ENCODE measurements around the gene MOCS1.
"Not testable (repeated sequence)": the region's sequence is repeated elsewhere in the genome, so short reads cannot be mapped to it uniquely, and the experiment has no call there.

Gene MOCS1

DNA sequence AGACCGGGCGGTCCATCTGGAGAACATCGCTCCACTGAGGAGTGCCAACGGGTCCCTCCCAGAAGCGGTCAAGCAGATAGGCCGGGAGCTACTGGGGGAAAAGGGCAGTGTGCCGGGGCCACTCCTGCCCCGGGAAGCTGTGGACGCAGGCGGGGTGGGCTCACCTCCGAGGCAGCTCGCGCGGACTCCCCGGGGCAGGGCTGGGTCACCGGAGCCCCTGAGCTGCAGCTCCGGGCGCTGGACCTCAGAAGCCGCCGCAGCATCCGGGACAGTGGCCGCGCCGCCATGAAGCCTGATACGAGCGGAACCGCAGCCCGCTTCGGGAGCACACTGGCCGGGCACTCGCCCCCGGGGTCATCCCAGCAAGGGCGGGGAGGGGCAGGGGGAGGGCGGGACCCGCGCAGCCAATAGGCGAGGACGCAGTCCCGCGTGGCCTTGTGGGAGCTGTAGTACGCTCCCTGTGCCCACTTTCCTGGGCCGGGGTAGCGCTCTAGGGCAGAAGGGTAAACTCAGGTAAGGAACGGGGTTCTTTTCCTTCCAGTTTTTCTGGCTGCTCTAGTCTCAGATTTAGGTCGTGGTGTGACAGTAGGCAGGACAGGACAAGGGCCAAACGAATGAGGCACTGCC, at the start of gene MOCS1:
Gene MOCS1 (minus strand): TSS at position 332 of the 627 bp plus-strand sequence. CDS start 45 bp downstream, at position 287.
- peak; percentile 46 for DNase-seq (ENCODE audit: low spot score)

DNA sequence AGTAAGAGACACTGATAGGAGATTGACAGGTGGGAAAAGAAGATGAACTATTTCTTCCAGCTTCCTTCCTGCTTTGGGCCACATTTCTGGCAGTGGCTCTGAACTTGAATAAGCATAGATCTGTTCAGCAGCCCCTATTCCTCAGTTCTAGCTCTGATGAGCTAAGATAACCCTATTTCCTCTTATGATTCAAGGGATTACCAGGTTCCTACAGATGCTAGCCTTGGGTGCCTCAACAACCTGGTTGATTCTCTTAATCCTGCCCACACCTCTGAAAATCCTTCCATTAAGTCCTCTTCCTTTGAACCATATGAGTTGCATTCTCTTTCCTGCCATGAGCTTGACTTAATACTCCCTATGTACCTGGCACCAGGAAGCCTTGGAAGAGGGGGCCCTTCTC, 49.8 kb upstream of the MOCS1 start:
- no peak for DNase-seq (ENCODE audit: low spot score)

DNA sequence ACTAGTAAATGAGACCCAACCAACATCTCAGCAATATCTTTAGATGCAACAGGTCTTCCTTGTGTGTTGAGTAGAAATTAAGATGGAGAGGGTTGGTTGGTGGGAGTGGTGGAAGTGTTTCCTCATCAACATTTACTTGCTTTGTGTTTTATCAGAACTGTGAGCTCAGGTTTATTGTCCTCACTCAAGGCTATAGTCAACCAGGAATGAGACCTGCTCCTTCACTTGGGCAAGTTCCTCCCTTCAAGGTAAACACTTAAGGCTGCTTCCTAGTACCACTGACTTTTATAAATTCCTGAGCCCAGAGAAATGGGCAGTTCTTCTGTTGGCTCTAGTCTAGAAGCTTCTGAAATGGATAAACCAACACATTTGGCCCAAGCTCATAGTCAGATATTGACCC, 48.9 kb upstream of the MOCS1 start:
- DNase-seq (ENCODE audit: low spot score), result no peak

DNA sequence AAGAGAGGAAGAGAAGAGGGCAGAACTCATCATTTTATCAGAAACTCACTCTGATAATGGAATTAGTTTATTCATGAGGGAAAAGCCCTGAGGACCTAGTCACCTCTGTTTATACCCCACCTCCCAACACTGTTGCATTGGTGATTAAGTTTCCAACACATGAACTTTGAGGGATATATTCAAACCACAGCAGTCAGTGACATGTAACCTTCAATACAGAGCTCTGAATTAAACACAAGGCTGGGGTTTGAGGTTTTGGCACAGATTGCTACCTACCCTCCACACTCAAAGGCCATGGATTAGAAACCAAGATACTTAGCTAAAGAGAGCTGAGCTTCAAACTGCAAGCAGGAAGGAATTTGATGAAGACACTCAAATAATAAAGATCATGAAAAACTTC, 48.5 kb upstream of the MOCS1 start:
- DNase-seq (ENCODE audit: low spot score), result no peak

DNA sequence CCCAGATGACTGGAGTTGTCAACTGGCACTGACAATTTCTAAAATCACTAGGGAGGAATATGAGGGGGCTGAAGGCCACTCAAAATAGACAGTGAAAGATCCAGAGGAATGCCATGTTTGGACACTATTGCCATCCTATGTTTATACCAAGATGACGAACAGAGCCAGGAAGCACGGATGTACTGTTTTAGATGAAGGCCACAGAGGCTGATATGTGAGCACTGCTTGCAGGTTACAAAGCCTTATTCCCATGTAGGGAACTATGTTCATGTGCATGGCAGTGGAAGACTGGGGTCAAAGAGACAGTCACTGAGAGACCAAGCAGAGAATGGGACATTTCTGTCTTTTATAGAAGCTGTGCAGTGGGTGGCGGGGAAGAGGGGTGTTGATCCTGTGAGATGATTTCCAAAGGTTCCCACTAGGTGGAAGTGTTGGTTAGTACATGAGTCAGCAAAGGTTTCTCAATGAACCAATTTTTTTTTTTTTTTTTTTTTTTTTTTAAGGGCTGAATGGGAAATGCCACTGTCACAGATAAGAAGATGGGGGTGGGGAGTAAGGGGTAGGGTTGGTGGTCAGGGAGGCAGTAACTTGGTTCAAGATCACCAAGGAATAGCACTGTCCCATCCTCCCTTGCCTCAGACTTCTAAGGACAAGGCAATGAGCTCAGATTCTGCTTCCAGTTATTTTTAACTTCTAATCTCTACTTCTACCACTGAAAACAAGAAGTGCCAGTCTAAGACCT, 46.7 kb upstream of the MOCS1 start:
- peak; percentile 26 for DNase-seq (ENCODE audit: low spot score)

DNA sequence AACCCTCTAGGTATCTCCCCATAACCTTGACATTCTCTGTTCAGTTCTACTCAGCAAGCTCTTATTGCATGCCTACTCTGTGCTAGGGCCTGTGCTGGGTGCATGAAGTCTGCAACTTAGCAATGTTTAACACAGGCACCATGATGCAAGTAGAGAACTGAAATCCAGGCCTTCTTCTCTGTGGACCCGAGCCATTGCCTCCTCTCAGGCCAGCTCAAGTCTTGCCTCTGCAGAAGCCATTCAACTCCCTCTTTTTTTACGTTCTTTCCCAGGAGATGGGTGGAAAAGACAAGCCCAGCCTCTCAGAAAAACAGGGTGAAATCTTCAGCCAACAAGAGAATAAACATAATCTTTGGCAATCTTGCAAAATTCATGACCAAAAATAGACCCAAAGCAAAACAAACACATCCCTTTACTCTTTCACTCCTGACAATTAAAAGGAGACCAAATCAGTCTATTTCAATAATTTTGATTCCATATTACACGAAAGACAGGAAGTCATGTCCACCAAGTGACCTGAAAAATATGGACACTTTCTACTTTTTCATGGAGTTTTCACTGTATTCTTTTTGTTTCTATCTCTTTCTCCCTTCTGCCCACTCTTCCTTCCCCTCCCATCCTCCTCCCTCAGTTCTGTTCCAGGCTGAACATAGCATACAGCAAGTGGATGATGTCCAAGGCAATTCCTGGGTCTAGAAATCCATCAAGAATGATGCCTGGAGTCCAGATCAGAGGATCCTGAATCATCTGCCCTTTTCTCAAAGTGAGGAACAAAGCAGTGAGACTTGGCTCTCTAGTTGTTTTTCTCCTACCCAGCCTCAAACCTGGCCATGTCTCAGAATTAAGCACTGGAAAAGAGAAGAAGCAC, 45.4 kb upstream of the MOCS1 start:
- DNase-seq (ENCODE audit: low spot score), result no peak

DNA sequence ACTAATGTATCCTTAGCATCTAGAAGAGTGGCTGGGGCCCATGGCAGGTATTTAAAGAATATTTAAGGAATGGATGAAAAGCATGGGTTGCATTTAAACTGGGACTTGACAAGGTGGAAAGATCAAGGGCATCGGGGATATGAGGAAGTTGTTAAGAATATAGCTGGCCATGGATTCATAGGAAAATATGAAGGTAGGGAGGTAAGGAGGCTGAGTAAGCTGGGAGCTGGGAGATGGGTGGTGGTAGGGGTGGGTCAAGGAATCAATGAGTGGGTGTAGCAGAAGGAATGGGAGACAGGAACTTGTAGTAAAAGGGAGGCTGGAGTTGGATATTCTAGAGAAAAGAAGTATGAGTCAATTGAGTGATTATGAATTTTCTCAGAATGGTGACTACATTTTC, 44.0 kb upstream of the MOCS1 start:
- no peak for DNase-seq (ENCODE audit: low spot score)

DNA sequence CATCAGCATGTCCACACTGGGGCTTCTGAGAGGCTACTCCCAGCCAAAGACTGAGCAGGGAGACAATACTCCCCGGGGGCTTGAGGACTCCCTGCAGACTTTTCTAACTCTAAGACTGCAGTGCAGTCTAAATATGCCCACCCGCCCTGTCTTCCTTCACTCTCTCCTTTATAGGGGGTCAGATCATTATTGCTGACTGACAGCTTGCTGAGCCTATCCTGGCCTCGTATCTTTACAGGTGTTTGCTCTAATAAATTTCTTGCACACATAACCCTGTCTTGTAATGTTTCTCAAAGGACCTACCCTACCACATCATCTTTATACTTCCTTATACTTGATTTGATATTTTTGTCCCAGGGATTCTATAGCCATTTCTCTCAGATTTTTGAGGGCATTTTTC, 39.4 kb upstream of the MOCS1 start:
- DNase-seq (ENCODE audit: low spot score), result no peak

DNA sequence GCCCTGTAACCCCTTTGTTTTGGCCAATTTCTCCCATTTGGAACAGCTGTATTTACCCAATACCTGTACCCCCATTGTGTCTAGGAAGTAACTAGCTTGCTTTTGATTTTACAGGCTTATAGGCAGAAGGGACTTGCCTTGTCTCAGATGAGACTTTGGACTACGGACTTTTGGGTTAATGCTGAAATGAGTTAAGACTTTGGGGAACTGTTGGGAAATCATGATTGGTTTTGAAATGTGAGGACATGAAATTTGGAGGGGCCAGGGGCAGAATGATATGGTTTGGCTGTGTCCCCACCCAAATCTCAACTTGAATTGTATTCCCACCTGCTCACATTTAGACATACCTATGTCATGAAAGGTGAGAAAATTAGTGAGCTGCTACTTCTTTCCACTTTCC, 38.5 kb upstream of the MOCS1 start:
- not testable (repeated sequence) for DNase-seq (ENCODE audit: low spot score)

DNA sequence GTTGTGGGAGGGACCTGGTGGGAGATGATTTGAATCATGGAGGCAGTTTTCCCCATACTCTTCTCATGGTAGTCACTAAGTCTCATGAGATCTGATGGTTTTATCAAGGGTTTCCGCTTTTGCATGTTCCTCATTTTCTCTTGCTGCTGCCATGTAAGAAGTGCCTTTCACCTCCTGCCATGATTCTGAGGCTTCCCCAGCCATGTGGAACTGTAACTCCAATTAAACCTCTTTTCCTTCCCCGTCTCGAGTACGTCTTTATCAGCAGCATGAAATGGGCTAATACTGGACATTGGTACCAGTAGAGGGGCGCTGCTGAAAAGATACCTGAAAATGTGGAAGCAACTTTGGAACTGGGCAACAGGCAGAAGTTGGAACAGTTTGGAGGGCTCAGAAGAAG, 36.9 kb upstream of the MOCS1 start:
- DNase-seq (ENCODE audit: low spot score), result not testable (repeated sequence)

DNA sequence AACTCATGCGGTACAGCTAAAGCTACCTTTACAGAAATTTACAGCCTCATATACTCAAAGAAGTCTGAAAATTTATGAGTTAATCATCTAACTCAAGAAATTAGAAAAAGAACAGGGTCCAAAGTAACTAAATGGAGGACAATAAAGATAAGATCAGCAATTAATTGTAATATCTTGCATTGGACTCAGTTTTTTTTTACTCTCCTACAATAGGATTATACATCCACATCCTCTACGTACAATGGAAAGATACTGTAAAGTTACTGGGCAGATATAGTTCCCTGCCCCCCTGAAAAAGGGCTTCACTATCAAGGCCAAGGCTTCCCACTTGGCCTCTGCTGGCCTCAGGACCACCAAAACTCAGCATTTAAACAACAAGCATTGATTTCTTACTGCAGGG, 31.5 kb upstream of the MOCS1 start:
- DNase-seq (ENCODE audit: low spot score), result no peak

DNA sequence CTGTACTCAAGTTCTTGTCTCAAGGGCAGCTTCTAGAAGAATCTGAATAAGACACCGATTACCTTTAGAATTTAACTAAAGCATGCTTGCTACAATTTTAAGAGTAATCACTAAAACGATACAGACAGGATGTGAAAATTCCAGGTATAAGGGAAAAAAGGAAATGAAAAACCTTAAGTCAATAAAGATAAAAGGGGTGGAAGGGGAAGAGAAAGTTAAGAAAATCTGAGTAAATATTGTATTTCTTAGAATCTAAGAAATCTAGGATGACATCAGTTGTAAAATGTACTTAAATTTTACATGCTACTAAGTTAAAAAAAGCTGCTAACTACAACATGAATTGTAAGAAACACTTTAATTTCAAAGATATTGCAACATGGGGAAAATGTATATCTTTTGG, 30.3 kb upstream of the MOCS1 start:
- no peak for DNase-seq (ENCODE audit: low spot score)

DNA sequence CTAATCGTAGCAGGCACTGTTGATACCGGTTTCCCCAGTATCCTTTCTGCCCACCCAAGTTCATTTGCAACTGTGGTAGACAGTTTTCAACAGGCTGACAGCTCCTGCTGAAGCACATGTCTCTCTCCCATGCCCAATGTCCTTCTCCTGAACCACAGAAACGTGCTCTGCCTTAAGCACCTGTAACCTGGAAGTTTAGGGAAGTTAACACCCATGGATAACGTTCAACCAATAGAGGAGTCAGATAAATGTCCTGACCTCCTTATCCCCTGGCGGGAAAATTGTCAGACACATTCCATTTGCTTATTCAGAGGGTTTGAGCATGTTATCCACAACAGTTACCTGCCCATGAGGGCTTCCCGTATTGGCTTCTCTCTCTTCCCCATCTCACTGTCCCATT, 29.8 kb upstream of the MOCS1 start:
- DNase-seq (ENCODE audit: low spot score), result no peak

DNA sequence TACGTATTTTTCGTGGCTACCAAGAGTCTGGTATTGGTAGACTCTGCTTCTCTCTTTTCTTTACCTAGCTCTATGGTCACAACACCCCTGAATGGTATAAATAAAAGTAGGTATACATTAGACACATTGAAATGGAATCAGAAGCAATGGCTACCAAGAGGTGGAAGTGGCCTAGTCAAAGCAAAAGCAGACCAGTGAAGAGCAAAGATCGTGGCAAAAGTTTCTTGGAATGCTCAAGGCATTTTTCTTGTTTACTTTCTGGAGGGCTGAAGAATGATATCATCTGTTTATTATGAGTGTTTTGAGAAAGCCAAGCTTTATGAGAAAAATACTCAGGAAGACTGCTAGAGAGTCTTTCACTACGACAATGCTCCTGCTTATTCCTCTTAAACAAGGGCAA, 28.6 kb upstream of the MOCS1 start:
- DNase-seq (ENCODE audit: low spot score), result no peak

DNA sequence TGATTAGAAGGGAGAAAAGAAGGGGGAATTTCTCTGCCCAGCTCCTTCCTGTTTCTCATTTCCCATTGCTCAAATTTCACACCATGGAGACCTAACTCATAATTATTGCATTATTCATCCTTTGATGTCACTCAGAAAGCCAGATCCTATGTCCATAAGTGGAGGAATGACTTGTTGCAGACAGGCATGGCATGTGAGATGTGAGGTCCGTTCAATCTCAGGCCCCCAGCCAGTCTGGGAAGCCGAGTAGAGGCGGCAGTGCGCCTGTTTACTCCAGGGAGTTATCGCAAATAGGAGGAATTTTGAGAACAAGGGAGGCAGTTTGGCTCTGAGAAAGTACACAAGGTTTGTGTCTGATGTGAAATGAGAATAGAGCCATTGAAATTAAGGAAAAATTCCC, 26.9 kb upstream of the MOCS1 start:
- no peak for DNase-seq (ENCODE audit: low spot score)

DNA sequence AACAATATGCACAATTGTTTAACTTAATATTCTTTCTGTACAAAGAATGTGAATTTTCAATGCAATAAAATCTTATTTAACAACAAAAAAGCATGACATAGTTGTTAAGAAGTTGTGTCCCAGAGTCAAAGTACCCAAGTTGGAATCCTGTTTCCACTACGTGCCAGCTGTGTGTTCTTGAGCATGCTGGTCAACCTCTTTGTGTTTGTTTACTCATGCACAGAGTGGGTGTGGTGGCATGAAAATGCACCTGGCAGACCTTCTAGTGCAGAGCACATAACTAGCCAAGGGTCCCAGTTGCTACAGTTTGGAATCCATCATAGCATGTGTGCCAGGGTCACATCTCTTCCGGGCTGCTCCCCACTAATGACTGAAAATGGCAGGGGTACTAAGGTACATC, 24.7 kb upstream of the MOCS1 start:
- DNase-seq (ENCODE audit: low spot score), result no peak

DNA sequence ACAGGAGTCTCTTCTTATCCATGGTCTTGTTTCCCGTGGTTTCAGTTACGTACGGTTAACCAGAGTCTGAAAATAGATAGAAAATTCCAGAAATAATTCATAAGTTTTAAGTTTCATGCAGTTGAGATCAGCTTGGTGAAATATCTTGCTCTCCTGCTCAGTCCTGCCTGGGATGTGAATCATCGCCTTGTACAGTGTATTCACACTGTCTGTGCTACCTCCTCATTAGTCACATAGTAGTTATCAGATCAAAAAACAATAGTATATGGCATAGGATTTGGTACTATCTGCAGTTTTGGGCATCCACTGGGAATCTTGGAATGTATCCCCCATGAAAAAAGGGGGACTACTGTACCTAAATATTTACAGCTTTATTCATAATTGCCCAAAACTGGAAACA, 22.7 kb upstream of the MOCS1 start:
- DNase-seq (ENCODE audit: low spot score), result no peak

DNA sequence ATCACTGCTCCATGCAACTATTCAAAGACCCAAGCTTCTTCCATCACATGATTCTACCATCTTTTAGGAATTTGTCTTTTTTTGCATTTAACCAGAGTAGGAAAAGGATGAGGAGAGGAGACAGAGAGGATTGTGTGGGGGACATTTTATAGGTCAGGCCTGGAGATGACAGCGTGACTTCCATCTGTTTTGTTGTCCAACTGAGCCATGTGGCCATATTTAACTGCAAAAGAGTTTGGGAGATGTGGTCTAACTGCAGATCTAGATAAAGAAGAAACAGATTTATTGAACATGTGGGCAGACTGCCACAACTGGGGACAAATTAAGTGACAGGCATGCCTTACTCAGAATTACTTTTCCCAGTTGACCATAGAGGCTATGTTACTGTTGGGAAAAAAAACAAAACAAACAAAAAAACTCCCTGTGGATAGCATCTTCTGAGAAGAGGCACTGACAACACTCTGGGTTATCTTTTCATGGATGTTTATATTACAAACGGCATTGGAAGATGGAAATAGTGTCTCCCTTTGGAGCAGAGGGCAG, 18.9 kb upstream of the MOCS1 start:
- no peak for DNase-seq (ENCODE audit: low spot score)

DNA sequence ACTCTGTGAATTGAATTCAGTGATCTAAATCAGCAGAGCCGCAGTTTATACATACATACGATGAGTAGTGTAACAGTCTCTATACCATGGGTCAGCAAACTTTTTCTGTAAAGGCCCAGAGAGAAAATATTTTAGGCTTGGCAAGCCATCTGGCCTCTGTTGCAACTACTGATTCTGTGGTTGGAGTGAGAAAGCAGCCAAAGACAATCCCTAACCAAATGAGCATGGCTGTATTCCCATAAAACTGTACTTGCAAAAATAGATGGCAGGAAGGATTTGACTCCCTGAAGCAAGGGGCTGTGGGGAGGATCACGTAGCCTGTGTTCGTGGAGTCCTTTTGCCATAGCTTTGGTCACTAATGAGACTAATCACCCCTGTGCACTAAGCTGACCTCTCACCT, 17.9 kb upstream of the MOCS1 start:
- DNase-seq (ENCODE audit: low spot score), result no peak

DNA sequence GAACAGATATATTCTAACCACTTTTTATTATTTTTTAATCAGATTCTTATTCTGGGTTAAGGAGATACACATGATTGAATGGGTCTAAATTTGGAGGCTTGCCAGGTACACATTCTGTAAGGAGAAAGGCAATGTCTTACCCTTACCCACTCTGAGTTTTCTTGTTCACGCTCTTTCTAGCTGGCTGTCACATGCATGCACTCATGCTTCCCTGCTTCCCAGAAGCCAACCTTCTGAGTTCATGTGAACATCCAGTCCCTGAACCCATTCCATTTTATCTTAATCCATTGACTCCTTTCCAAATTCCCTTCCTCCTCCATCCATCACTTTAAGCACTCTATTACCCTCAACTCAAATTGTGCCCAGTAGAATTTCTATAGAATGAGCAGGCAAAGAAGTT, 17.5 kb upstream of the MOCS1 start:
- DNase-seq (ENCODE audit: low spot score), result no peak

DNA sequence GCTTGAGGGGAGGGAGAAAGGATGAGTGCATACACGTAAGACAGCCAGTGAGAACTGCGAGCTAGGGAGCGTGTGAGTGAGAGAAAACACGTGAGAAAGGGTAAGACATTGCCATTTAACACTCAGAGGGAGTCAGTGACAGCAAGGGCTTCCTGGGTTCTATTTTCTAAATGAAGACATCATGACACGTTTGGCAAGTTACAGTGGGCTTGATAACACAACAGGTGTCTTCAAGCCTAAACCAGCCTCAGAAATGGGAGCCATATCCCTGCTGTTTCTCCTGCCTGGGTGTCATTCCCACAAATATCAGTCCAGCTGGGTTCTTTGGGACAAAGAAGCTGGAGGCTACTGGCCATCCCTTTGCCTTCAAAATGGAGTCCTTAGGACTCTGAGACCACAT, 16.9 kb upstream of the MOCS1 start:
- DNase-seq (ENCODE audit: low spot score), result no peak

DNA sequence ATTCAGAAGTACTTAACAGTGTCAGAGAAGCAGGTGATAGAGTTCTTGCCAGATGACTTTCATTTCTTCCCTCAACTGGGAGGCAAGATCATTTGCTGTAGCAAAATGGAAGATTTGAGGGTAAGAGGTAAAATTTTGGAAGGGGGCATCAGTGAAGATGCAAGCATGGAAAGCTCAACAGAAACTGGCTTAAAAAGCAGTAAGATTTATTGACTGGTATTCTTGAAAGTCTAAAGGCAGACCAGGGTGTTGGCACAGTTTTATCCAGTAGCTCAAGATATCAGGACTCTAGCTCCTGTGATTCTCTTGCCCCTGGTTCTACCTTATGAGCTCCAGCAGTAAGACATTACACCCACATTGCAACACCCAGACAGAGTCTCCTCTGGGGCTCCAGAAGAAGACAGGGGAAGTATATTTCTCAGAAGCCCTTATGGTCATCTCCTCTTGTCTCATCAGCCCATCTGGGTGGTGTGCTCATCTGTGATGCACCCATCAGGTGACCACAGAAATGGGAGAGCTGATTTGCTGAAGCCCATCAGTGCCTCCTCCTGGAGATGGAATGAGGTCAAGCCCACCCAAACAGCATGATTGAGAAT, 16.0 kb upstream of the MOCS1 start:
- DNase-seq (ENCODE audit: low spot score), result no peak
